Tibial artery (tissue), 4 donors: Measurements from ENCODE around the gene NENF.

Experiments
- DNase-seq, 2 donors: peaks; one replicate each; pipeline ENCODE4 v3.0.0-alpha.2; 2019
- H3K27ac ChIP-seq, 2 donors: fragments of 200-600 bp; sonication (generic) in 1 of 2; 1 replicate in 1 of 2; 2 replicates in 1 of 2; pipeline ENCODE4 v1.5.1; 2018 to 2019; ENCODE audit warnings: mild to moderate bottlenecking in 1 of 2
- H3K27me3 ChIP-seq, 2 donors: fragments of 200-600 bp; sonication (generic) in 1 of 2; one replicate each; pipeline versions ENCODE4 v1.5.1 to v1.6.0; 2016 to 2019
- H3K36me3 ChIP-seq, 3 donors: fragments of 200-600 bp; sonication (generic) in 2 of 3; one replicate each; pipeline ENCODE4 v1.5.1; 2016 to 2019; ENCODE audit warnings: mild to moderate bottlenecking in 2 of 3
- H3K4me1 ChIP-seq, 4 donors: fragments of 200-600 bp; sonication (generic) in 2 of 4; 1 replicate in 3 of 4; 2 replicates in 1 of 4; pipeline ENCODE4 v1.5.1; 2016 to 2019
- H3K4me3 ChIP-seq, 2 donors: fragments of 200-600 bp; sonication (generic) in 1 of 2; 1 replicate in 1 of 2; 2 replicates in 1 of 2; pipeline ENCODE4 v1.5.1; 2018 to 2019; ENCODE audit warnings: mild to moderate bottlenecking in 2 of 2
- H3K9me3 ChIP-seq, 3 donors: fragments of 200-600 bp; sonication (generic) in 1 of 3; one replicate each; pipeline ENCODE4 v1.5.1; 2016 to 2019
- CTCF ChIP-seq, 2 experiments: fragments of 200-600 bp in 1 of 2; fragments of 450-650 bp in 1 of 2; IDR thresholded peaks; one replicate each; pipeline ENCODE4 v1.5.1; 2017 to 2019; ENCODE audit warnings: antibody characterized with exemption in 2 of 2, mild to moderate bottlenecking in 1 of 2, moderate library complexity in 1 of 2
- intact Hi-C: fragments of 100-400 bp; cut with DNase I; formaldehyde crosslinking; loops from one replicate; pipeline ENCODE4 v1.15.0; 2023; ENCODE audit warnings: low total_unique reads

Gene NENF

GRCh38 chr1:212397171-212397570, 35.5 kb upstream of the NENF start:
- H3K27ac ChIP-seq = no peak overlapping the region
- peaks cover 0 to 6% (median 0%) of the 10 kb centered on the region in 3 donors for H3K36me3 ChIP-seq
- no peaks in the 10 kb centered on the region for H3K27me3 ChIP-seq
- no peaks in the 10 kb centered on the region for H3K4me1 ChIP-seq
- TF ChIP-seq CTCF (IDR thresholded peaks at IDR 0.05) = no peak
- no peak for DNase-seq
- no peak overlapping the region for H3K4me3 ChIP-seq
- no peaks in the 10 kb centered on the region for H3K9me3 ChIP-seq
- intact Hi-C loops = no loop called here

GRCh38 chr1:212401042-212401441, 31.7 kb upstream of the NENF start:
- intact Hi-C loops = no loop called here
- H3K4me1 ChIP-seq = no peaks in the 10 kb centered on the region
- no peaks in the 10 kb centered on the region for H3K27me3 ChIP-seq
- no peak for TF ChIP-seq CTCF (IDR thresholded peaks at IDR 0.05)
- no peak for DNase-seq
- no peak overlapping the region for H3K4me3 ChIP-seq
- no peaks in the 10 kb centered on the region for H3K9me3 ChIP-seq
- H3K27ac ChIP-seq = no peak overlapping the region
- peaks cover 0 to 6% (median 0%) of the 10 kb centered on the region in 3 donors for H3K36me3 ChIP-seq

- Histone ChIP-seq H3K27me3 (no peaks in the 10 kb centered on the region), H3K4me1 (no peaks in the 10 kb centered on the region), H3K27ac (no peak overlapping the region), H3K36me3 (peaks cover 3 to 7% (median 7%) of the 10 kb centered on the region in 3 donors), H3K4me3 (no peak overlapping the region), H3K9me3 (no peaks in the 10 kb centered on the region)
- TF ChIP-seq CTCF (IDR thresholded peaks at IDR 0.05) = no peak
- intact Hi-C loops = no loop called here
- DNase-seq = no peak
Measured at GRCh38 chr1:212401838-212402582, 30.7 kb upstream of the NENF start.

GRCh38 chr1:212402666-212403321, 29.9 kb upstream of the NENF start:
- H3K27ac ChIP-seq = no peak overlapping the region
- H3K36me3 ChIP-seq = peaks cover 6 to 9% (median 7%) of the 10 kb centered on the region in 3 donors
- no peaks in the 10 kb centered on the region for H3K27me3 ChIP-seq
- no peak for DNase-seq
- no peak overlapping the region for H3K4me3 ChIP-seq
- H3K4me1 ChIP-seq = no peaks in the 10 kb centered on the region
- no peaks in the 10 kb centered on the region for H3K9me3 ChIP-seq
- TF ChIP-seq CTCF (IDR thresholded peaks at IDR 0.05) = no peak
- intact Hi-C loops = no loop called here

GRCh38 chr1:212410231-212410820, 22.4 kb upstream of the NENF start:
- H3K9me3 ChIP-seq = no peaks in the 10 kb centered on the region
- no peak overlapping the region for H3K27ac ChIP-seq
- intact Hi-C loops = no loop called here
- no peak for TF ChIP-seq CTCF (IDR thresholded peaks at IDR 0.05)
- H3K36me3 ChIP-seq = peaks cover 7 to 42% (median 19%) of the 10 kb centered on the region in 3 donors
- no peak overlapping the region for H3K4me3 ChIP-seq
- peaks cover 0 to 12% (median 7%) of the 10 kb centered on the region in 4 donors for H3K4me1 ChIP-seq
- no peaks in the 10 kb centered on the region for H3K27me3 ChIP-seq
- DNase-seq = no peak
